Measurements from ENCODE around the gene CA7.
A peak's percentile ranks its signal among the peaks of the same experiment; 100 is the strongest.
"Not testable (repeated sequence)": the region's sequence is repeated elsewhere in the genome, so short reads cannot be mapped to it uniquely, and the experiment has no call there.

The CA7 gene

GRCh38 chr16:66847533-66848067, 3.4 kb downstream of the CA7 start:
- no peak for DNase-seq

GRCh38 chr16:66848172-66848571, 4.0 kb downstream of the CA7 start:
- DNase-seq, result no peak

GRCh38 chr16:66849021-66849420, 4.8 kb downstream of the CA7 start:
- DNase-seq, result no peak

GRCh38 chr16:66849549-66849948, 5.3 kb downstream of the CA7 start:
- DNase-seq, result no peak

GRCh38 chr16:66850115-66850815, 6.1 kb downstream of the CA7 start:
- no peak for DNase-seq

DNA sequence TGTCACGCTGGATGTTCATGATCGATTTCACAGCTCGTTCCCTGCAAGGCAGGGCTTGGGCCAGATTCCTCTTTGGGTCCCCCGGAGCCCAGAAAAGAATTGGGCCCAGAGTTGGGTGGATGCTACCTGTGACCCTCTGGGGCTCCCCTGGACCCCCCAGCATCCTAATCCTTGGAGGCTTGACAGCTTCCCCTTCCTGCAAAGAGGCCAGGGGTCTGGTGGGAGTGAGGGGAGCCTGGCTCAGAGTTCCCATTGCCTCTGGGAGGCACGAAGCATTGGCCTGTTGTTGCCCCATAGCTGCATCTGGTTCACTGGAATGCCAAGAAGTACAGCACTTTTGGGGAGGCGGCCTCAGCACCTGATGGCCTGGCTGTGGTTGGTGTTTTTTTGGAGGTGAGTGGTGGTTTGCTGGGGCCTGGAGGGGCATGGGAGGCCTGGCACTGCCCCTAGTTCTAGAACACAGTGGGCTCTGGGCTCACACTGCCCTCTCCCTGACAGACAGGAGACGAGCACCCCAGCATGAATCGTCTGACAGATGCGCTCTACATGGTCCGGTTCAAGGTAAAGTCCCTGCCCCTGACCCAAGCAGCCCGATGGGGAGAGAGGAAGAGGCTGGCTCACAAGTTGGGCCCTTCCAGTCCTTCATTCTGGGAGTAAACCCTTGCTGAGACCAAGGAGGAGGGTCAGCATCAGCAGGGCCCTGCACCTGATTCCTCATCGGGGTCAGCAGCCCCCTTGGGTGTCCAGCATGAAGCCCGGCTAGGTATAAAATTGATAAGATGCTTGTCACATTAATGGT, 7.2 kb downstream of the CA7 start:
- no peak for DNase-seq

GRCh38 chr16:66853261-66854139, 9.3 kb downstream of the CA7 start:
- DNase-seq, result no peak

DNA sequence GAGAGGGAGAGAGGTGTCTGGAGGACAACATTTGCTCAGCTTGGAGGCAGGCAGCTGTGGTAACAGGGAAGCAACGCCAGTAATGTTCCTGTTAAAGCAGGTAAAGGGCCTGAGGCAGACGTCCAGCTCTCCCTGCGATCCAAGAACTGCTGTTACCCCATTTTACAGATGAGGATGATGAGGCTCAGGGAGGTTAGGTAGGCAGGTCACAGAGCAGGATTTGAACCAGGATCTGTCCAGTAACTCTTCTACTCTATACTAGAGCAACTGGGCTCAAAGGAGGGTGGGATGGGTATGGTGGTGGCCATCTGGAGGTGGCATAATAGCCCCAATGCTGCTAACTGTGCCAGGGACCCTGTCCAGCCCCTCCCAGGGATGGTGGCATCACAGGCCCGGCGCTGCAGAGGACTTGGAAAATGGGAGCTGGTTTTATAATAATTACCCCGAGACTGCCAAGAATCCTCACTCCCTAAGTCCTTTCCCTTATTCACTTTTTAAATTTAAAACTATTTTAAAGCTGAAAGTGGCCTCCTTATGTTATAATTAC, 12.0 kb downstream of the CA7 start:
- no peak for DNase-seq

GRCh38 chr16:66856801-66857200, 12.6 kb downstream of the CA7 start:
- no peak for DNase-seq

GRCh38 chr16:66857437-66857836, 13.2 kb downstream of the CA7 start:
- DNase-seq, result no peak

GRCh38 chr16:66858740-66859396, 14.7 kb downstream of the CA7 start:
- no peak for DNase-seq

DNA sequence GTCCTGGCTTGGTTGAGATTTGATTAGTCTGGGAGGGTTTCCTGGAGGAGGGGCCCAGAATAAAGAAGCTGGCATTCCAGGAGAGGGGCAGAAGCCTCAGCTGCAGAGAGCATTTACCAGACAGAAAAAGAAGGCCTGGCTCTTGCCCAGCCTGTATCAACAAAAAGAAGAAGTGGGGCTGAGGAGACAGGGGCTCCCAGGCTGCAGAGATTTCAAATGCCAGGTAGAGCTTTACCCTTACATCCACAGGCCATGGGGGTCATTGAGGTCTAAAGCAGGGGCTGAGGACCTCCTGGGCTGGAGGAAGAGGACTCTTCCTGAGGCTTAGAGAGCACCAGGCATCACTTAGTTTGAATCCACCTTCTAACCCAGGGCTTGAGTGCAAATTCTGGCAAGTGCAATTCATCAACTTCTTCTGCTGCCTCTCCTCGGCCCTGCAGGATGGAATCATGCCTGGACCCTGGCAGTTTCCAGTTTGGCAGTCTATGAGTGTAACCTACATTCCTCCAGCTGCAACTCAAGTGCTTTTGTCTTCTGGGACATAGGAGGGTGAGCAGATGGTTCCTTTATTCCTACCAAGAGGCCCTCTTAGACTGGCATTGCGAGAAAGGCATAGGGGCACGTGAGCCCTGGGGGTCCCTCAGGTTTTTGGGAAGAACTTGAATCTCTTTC, 15.3 kb downstream of the CA7 start:
- DNase-seq, result no peak

DNA sequence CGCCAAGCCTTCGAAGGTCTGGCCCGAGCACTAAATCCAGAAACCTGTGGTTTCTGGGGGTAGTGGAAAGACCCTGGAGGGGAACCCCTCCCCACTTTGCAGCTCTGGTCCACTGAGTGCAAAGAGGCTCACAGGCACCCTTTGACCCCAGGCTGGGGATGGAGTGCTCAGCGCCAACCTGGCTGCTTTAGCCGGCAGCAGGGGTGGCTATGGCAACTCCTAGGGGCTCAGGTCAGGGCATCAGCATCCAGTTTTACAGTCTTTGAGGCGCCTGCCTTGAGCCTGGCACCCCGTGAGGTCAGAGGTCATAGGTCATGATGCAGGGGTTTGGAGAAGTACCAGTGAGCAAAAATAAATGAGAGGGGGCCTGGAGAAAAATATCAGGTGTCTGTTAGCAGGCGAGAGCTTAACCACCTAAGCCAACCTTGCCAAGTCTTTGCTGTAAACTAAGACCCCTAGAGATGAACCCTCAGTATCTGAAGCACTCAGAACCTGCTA, 17.9 kb downstream of the CA7 start:
- no peak for DNase-seq

- DNase-seq, result no peak
These were observed 19.5 kb downstream of the CA7 start for GRCh38 chr16:66863707-66864106.

GRCh38 chr16:66869424-66869823, 25.2 kb downstream of the CA7 start:
- DNase-seq, result no peak

DNA sequence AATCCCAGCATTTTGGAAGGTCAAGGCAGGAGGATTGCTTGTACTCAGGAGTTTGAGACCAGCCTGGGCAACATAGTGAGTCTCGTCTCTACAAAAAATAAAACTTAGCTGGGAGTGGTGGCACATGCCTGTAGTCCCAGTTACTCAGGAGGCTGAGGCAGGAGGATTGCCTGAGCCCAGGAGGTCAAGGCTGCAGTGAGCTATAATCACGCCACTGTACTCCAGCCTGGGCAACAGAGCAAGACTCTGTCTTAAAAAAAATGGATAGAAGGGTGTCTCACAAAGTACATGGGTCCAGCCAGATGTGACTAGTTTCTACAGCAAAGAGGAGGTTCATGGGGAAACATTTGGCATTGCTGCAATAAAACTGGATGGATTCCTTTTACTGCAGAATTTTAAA, 27.1 kb downstream of the CA7 start:
- DNase-seq, result not testable (repeated sequence)

DNA sequence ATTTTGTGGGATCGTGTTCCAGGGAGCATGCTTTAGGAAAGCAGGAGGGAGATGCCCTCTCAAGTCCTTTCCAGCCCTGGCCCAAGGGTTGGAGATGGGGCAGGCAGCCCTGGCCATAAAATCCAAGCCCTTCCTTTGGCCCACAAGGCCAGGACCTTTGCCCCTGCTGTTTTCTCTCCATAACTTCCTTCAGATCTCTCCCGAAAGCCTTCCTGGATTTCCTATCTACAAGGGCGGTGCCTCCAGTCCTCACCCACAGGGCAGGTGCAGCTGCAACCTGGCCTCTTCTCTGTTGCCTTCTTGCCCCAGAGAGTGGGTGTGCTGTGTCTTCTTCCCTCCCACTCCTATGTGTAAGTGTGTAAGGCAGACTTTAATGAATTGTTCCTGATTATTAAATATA, 27.6 kb downstream of the CA7 start:
- DNase-seq, result no peak

GRCh38 chr16:66872559-66872942, 28.3 kb downstream of the CA7 start:
- DNase-seq, result no peak

DNA sequence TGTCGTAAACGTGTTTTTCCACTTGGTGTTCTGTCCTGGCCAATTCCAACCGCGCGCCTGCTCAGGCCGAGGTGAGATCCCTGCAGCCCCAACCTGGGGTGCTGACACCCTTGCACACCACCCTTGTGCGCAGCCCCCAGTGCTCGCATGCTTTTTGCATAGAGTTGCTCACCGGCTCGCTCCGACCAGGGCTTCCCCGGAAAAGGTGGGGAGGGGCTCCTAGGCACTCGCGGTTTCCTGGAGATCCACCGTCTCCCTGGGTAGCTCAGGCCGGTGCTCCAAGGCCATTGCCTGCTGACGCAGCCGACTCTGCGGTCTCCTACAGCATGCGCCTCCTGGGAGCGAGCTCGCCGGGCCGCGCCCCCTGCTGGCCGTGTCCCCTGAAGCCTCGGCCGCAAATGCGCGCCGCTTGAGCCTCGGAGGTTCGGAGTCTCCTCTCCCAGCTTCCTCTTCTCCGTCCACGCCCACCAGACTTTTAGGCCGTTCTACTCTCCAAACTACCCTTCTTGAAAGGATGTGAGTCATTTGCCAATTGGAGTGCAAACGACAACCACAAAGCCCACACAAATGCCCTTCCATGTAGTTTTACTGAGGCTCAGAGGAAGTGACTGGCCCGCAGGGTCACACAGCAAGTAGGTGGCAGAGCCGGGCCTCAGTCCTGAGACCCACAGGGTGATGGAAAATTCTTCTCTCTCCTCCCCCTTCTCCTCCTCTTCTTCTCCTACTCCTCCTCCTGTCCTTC, 28.9 kb downstream of the CA7 start:
- DNase-seq, result peak; percentile 81

GRCh38 chr16:66873685-66874055, 29.5 kb downstream of the CA7 start:
- no peak for DNase-seq
